ENCODE results near the gene APH1B. TPM values are rescaled to one million over a fixed set of nuclear protein-coding genes. Genes with fewer than 3 reads are reported as not detected.

The APH1B gene
- total RNA-seq, 1 donor from 2014 or later = 6.2 TPM

DNA sequence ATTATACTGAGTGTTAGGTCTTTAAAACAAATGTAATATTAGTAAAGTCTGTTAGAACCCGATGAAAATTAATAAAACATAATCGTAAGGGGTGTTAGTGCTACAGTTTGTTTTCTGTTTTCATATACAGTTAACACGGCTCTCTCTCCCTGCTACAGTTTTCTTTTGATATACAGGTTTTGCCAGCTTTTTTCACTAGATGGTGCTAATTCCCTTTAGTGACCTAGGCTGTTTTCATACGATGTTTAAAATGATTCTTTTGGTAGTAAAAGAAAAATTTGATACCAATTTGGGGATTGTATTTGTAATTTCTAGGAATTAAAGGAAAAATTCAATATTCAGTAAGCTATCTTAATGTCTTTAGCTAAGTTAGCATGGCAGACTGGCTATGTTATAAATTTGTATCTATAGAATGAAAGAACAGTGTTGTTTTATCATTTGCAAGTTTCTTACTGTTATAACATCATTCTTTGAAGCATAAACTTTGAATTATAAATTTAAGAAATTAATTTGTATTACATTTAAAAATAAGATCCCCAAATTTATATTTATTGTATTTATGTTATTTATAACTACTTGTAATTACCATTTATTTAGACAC is 11.5 kb downstream of the APH1B start:
- no peak overlapping the region for H3K4me3 ChIP-seq
- peaks cover 27% of the 10 kb centered on the region for H3K36me3 ChIP-seq
- H3K9me3 ChIP-seq (replicated peaks) = no peaks in the 10 kb centered on the region
- peaks cover 10% of the 10 kb centered on the region for H3K4me1 ChIP-seq
- TF ChIP-seq, protein P1, sequence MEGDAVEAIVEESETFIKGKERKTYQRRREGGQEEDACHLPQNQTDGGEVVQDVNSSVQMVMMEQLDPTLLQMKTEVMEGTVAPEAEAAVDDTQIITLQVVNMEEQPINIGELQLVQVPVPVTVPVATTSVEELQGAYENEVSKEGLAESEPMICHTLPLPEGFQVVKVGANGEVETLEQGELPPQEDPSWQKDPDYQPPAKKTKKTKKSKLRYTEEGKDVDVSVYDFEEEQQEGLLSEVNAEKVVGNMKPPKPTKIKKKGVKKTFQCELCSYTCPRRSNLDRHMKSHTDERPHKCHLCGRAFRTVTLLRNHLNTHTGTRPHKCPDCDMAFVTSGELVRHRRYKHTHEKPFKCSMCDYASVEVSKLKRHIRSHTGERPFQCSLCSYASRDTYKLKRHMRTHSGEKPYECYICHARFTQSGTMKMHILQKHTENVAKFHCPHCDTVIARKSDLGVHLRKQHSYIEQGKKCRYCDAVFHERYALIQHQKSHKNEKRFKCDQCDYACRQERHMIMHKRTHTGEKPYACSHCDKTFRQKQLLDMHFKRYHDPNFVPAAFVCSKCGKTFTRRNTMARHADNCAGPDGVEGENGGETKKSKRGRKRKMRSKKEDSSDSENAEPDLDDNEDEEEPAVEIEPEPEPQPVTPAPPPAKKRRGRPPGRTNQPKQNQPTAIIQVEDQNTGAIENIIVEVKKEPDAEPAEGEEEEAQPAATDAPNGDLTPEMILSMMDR (IDR thresholded peaks at IDR 0.05; ENCODE audit: borderline replicate concordance) = peak; percentile 80
- DNase-seq = no peak
- no peak overlapping the region for H3K27ac ChIP-seq (replicated peaks)
- intact Hi-C loops (cut with micrococcal nuclease) = loop anchor here (2.0 kb wide), 1 partner anchor 114 kb away; no protein-coding TSS in a partner anchor
- no peaks in the 10 kb centered on the region for H3K27me3 ChIP-seq (ENCODE audit: low read depth)

DNA sequence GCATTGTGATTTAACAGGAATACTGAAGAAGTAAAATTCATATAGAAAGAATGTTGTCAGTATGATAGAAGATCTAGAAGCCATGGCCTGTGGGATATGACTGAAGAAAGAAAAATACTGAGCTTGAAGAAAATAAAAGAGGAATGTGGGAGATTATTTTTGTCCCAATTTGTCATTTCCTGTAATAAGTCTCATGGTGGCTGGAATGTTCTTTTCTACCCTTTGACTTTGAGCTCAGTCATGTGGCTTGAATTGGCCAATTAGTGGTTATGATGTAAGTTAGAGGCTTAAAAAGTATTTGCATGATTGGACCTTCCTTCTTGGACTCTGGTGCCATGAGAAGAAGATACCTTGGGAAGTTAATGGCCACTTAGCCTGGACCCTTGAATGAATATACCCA is 14.1 kb downstream of the APH1B start:
- H3K27me3 ChIP-seq (ENCODE audit: low read depth) = no peaks in the 10 kb centered on the region
- no peak for DNase-seq
- H3K36me3 ChIP-seq = peaks cover 13% of the 10 kb centered on the region
- intact Hi-C loops (cut with micrococcal nuclease) = no loop called here
- H3K9me3 ChIP-seq (replicated peaks) = no peaks in the 10 kb centered on the region
- peaks cover 14% of the 10 kb centered on the region for H3K4me1 ChIP-seq
- peak overlapping the region; percentile 11 for H3K27ac ChIP-seq (replicated peaks)
- TF ChIP-seq, protein P1 (IDR thresholded peaks at IDR 0.05; ENCODE audit: borderline replicate concordance) = no peak
- H3K4me3 ChIP-seq = no peak overlapping the region

DNA sequence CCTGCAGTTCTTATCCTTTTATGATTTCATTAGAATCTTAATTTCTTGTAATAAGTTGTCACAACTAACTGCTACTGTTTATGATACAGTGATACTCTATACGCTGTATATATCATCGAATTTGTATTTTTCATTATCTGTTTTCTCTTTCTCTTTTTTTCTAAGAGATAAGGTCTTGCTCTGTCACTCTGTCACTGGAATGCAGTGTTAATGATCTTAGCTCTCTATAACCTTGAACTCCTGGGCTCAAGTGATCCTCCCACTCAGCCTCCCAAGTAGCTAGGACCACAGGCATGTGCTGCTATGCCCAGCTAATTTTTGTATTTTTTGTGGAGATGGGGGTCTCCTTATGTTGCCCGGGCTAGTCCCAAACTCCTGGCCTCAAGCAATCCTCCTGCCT is 14.8 kb downstream of the APH1B start:
- TF ChIP-seq, protein P1 (IDR thresholded peaks at IDR 0.05; ENCODE audit: borderline replicate concordance) = no peak
- intact Hi-C loops (cut with micrococcal nuclease) = no loop called here
- peaks cover 14% of the 10 kb centered on the region for H3K4me1 ChIP-seq
- no peak overlapping the region for H3K4me3 ChIP-seq
- no peaks in the 10 kb centered on the region for H3K27me3 ChIP-seq (ENCODE audit: low read depth)
- no peak for DNase-seq
- no peak overlapping the region for H3K27ac ChIP-seq (replicated peaks)
- peaks cover 6% of the 10 kb centered on the region for H3K36me3 ChIP-seq
- H3K9me3 ChIP-seq (replicated peaks) = no peaks in the 10 kb centered on the region

DNA sequence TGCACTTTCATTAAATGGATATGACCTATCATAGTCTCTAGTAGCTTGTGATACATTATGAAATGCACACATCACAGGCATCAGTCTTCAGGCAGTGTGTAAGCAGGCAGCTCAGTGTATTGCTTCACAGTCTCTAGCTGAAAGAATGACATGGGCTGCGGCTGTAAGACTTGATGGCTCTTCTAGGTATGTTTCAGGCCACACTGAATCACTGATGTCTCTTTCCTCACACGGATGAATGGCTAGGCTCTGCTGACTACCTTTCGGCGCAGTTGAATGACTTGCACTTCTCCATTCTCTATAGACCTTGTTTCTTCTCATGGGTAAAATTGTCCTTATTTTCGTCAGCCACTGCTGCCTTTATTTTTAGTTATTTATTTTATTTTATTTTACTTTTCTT is 15.4 kb downstream of the APH1B start:
- peaks cover 14% of the 10 kb centered on the region for H3K4me1 ChIP-seq
- H3K27ac ChIP-seq (replicated peaks) = no peak overlapping the region
- peaks cover under 1% of the 10 kb centered on the region for H3K36me3 ChIP-seq
- H3K27me3 ChIP-seq (ENCODE audit: low read depth) = no peaks in the 10 kb centered on the region
- DNase-seq = no peak
- intact Hi-C loops (cut with micrococcal nuclease) = no loop called here
- TF ChIP-seq, protein P1 (IDR thresholded peaks at IDR 0.05; ENCODE audit: borderline replicate concordance) = no peak
- H3K4me3 ChIP-seq = no peak overlapping the region
- no peaks in the 10 kb centered on the region for H3K9me3 ChIP-seq (replicated peaks)

DNA sequence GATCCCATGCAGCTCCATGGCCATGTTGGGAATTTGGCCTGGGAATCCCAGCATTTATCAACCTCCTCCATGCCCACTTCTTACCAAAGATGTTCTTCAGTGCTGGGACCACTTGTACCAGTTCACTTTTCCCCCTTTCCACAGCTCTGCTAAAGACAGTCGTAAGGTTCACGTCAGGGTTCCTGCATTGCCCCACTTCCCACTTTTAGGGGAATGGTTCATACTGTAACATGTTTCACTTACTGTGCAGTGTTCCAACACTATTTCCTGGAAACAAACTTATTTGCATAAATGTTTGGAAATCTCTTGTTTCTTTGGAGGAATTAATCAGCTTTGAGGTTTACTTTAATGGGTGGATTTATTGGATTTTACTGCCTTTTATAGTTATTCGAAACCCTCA is 17.0 kb downstream of the APH1B start:
- Histone ChIP-seq H3K27me3 (ENCODE audit: low read depth) (no peaks in the 10 kb centered on the region), H3K4me1 (peaks cover 11% of the 10 kb centered on the region), H3K9me3 (replicated peaks) (no peaks in the 10 kb centered on the region), H3K36me3 (peaks cover 8% of the 10 kb centered on the region), H3K4me3 (no peak overlapping the region), H3K27ac (replicated peaks) (no peak overlapping the region)
- TF ChIP-seq, protein P1 (IDR thresholded peaks at IDR 0.05; ENCODE audit: borderline replicate concordance) = no peak
- intact Hi-C loops (cut with micrococcal nuclease) = no loop called here
- DNase-seq = no peak

Data from left ventricle myocardium inferior (tissue), 1 donor.